B cell (primary cell): ENCODE measurements around the gene AMTN. TPM values are rescaled to one million over a fixed set of nuclear protein-coding genes. Genes with fewer than 3 reads are reported as not detected.

Experiments used
- ATAC-seq: fragments of 200-7000 bp; cut with Tn5 transposase; one replicate; pipeline ENCODE4 v1.10.0; 2021; ENCODE audit warnings: low read depth, mild to moderate bottlenecking, moderate number of reproducible peaks, moderate library complexity
- CTCF ChIA-PET: fragments of 350-600 bp; sonication (Branson Sonifier 250); formaldehyde crosslinking; loops from one replicate; lab custom pipeline; 2021; ENCODE audit warnings: antibody characterized with exemption, inconsistent platforms; lab: Charles Lee
- POLR2A ChIA-PET: fragments of 350-600 bp; sonication (Branson Sonifier 250); formaldehyde crosslinking; loops from one replicate; lab custom pipeline; 2021; ENCODE audit warnings: antibody characterized with exemption; lab: Charles Lee
- DNase-seq: peaks from one replicate; pipeline ENCODE4 v3.0.0; 2013
- H2AFZ ChIP-seq: 2 replicates; pipeline ENCODE4 v1.6.1; 2012; ENCODE audit warnings: mild to moderate bottlenecking, low read depth, low read length; ENCODE audit not compliant: insufficient read depth, poor library complexity, severe bottlenecking
- H3K27ac ChIP-seq, 2 donors: 1 replicate in 1 of 2; 2 replicates in 1 of 2; pipeline ENCODE4 v1.5.1; 2012 to 2013; ENCODE audit warnings: low read length in 2 of 2, mild to moderate bottlenecking in 2 of 2, moderate library complexity in 1 of 2
- H3K27me3 ChIP-seq, 4 experiments: fragments of 200-600 bp in 1 of 4; sonication (generic) in 1 of 4; replicated peaks in 1 of 4; 1 replicate in 2 of 4; 2 replicates in 2 of 4; pipeline versions ENCODE4 v1.6.1 to v1.7.0; 2013 to 2016; ENCODE audit warnings: low read length in 3 of 4, mild to moderate bottlenecking in 2 of 4, mixed read lengths in 1 of 4, moderate library complexity in 1 of 4; ENCODE audit not compliant: insufficient read depth in 4 of 4, control insufficient read depth in 3 of 4; ENCODE audit errors: control extremely low read depth in 1 of 4
- H3K36me3 ChIP-seq, 2 experiments: replicated peaks in 1 of 2; 1 replicate in 1 of 2; 2 replicates in 1 of 2; pipeline versions ENCODE4 v1.6.1 to v1.7.1; 2013; ENCODE audit warnings: low read length in 1 of 2; ENCODE audit not compliant: insufficient read depth in 2 of 2, control insufficient read depth in 1 of 2; ENCODE audit errors: control extremely low read depth in 1 of 2, extremely low read depth in 1 of 2
- H3K4me1 ChIP-seq, 2 donors: fragments of 200-600 bp in 1 of 2; sonication (generic) in 1 of 2; 1 replicate in 1 of 2; 2 replicates in 1 of 2; pipeline versions ENCODE4 v1.5.1 to v1.6.1; 2013 to 2017; ENCODE audit warnings: low read length in 2 of 2; ENCODE audit not compliant: control insufficient read depth in 2 of 2, insufficient read depth in 2 of 2
- H3K4me2 ChIP-seq: replicated peaks from 2 replicates; pipeline ENCODE3; 2012; ENCODE audit warnings: mild to moderate bottlenecking, low read depth, low read length; ENCODE audit not compliant: poor library complexity, severe bottlenecking
- H3K4me3 ChIP-seq, 5 experiments: fragments of 200-600 bp in 1 of 5; sonication (generic) in 1 of 5; 1 replicate in 3 of 5; 2 replicates in 2 of 5; pipeline versions ENCODE4 v1.5.1 to v1.7.0; 2011 to 2016; ENCODE audit warnings: low read length in 4 of 5, mild to moderate bottlenecking in 4 of 5, low read depth in 2 of 5, control low read depth in 1 of 5, moderate library complexity in 1 of 5; ENCODE audit not compliant: insufficient read depth in 1 of 5; ENCODE audit errors: control extremely low read depth in 1 of 5, extremely low read depth in 1 of 5
- H3K79me2 ChIP-seq: fragments of 200-600 bp; sonication (generic); one replicate; pipeline ENCODE4 v1.6.0; 2016; ENCODE audit warnings: low read length; ENCODE audit not compliant: control insufficient read depth, insufficient read depth
- H3K9ac ChIP-seq: fragments of 200-600 bp; sonication (generic); 2 replicates; pipeline ENCODE4 v1.6.1; 2017; ENCODE audit warnings: mild to moderate bottlenecking, low read length, moderate library complexity
- H3K9me3 ChIP-seq, 3 donors: one replicate each; pipeline versions ENCODE4 v1.6.1 to v1.7.1; 2013; ENCODE audit warnings: low read length in 2 of 3; ENCODE audit not compliant: control insufficient read depth in 2 of 3, insufficient read depth in 1 of 3; ENCODE audit errors: control extremely low read depth in 1 of 3
- H4K20me1 ChIP-seq: 2 replicates; pipeline ENCODE4 v1.6.0; 2012; ENCODE audit warnings: mild to moderate bottlenecking, low read length; ENCODE audit not compliant: insufficient read depth, control insufficient read depth, poor library complexity, severe bottlenecking
- H3K27ac Mint-ChIP-seq: one replicate; pipeline ENCODE4 v1.8.0; 2021; ENCODE audit warnings: mixed read lengths
- H3K27me3 Mint-ChIP-seq: one replicate; pipeline ENCODE4 v1.8.0; 2021; ENCODE audit warnings: mixed read lengths
- H3K4me1 Mint-ChIP-seq: one replicate; pipeline ENCODE4 v1.8.0; 2021; ENCODE audit warnings: mixed read lengths
- H3K4me3 Mint-ChIP-seq: one replicate; pipeline ENCODE4 v1.8.0; 2021; ENCODE audit warnings: mixed read lengths
- H3K9me3 Mint-ChIP-seq: one replicate; pipeline ENCODE4 v1.8.0; 2022; ENCODE audit warnings: mixed read lengths; ENCODE audit not compliant: insufficient read depth
- CTCF ChIP-seq: fragments of 200-600 bp; IDR thresholded peaks from one replicate; pipeline ENCODE4 v1.8.0; 2022; ENCODE audit warnings: antibody characterized with exemption, mild to moderate bottlenecking
- EZH2 ChIP-seq: IDR thresholded peaks from 2 replicates; pipeline ENCODE4 v1.6.1; 2012; ENCODE audit warnings: borderline replicate concordance, low read depth, mild to moderate bottlenecking, moderate library complexity, low read length; ENCODE audit not compliant: insufficient read depth, poor library complexity, severe bottlenecking
- WGBS: methylation state at CpG from one replicate; pipeline ENCODE4 v1.1.5; 2013; ENCODE audit warnings: missing lambda C conversion rate; ENCODE audit not compliant: insufficient coverage; 5-methylcytosine and 5-hydroxymethylcytosine counted together
- intact Hi-C: fragments of 100-400 bp; cut with micrococcal nuclease; formaldehyde crosslinking; loops from one replicate; pipeline ENCODE4 v1.10.0; 2022
- polyA plus RNA-seq: library from polyadenylated mRNA; depleted of rRNA; stranded (reverse); fragments of >200 nt; gene quantifications from 2 replicates; pipeline ENCODE4 v1.2.3, GENCODE V29; 2012
- total RNA-seq, 2 donors: library from RNA; stranded (reverse); fragments of 120-200 nt in 1 of 2; gene quantifications; 1 replicate in 1 of 2; 2 replicates in 1 of 2; pipeline versions ENCODE4 v1.2.3 to v1.2.4, GENCODE V29; 2013 to 2022

Gene AMTN
- total and polyA plus RNA-seq, 2 donors (not counting 1 experiment from before 2014, with no cell fraction given): not detected

- no peaks in the 10 kb centered on the region for H3K27me3 ChIP-seq
- intact Hi-C loops: no loop called here
- WGBS: no CpG with 5 or more reads among the region's 1 CpG
Observed at GRCh38 chr4:70556856-70557255, 38.5 kb downstream of the AMTN start.

More at GRCh38 chr4:70556856-70557255, 38.5 kb downstream of the AMTN start:
- Histone ChIP-seq H3K9me3 (no peaks in the 10 kb centered on the region), H3K36me3 (no peaks in the 10 kb centered on the region), H3K4me1 (no peaks in the 10 kb centered on the region), H3K79me2 (no peaks in the 10 kb centered on the region), H2AFZ (no peak overlapping the region), H3K27ac (no peak overlapping the region), H3K4me2 (no peak overlapping the region), H3K9ac (no peak overlapping the region), H3K4me3 (no peak overlapping the region), H4K20me1 (no peaks in the 10 kb centered on the region)
- H3K4me1 Mint-ChIP-seq: peaks cover 9% of the 10 kb centered on the region
- ChIA-PET POLR2A (no interaction called here), CTCF (no interaction called here)
- no peaks in the 10 kb centered on the region for H3K9me3 Mint-ChIP-seq
- TF ChIP-seq EZH2: no peak
- no peak for TF ChIP-seq CTCF
- no peak for ATAC-seq
- no peak overlapping the region for H3K27ac Mint-ChIP-seq
- peaks cover 6% of the 10 kb centered on the region for H3K27me3 Mint-ChIP-seq
- DNase-seq: no peak
- no peak overlapping the region for H3K4me3 Mint-ChIP-seq
